Activated CD4-positive, alpha-beta T cell treated with anti-CD3 and anti-CD28 coated beads for 4 hours (primary cell): ENCODE measurements around the gene TSPOAP1.

Source experiments
- DNase-seq, 2 donors: peaks; one replicate each; pipeline ENCODE4 v3.0.0-alpha.2; 2020

TSPOAP1 gene

GRCh38 chr17:58328195-58329034, at the start of gene TSPOAP1:
Gene TSPOAP1, minus strand, starts transcription at chr17:58328795. Its CDS starts 875 bp downstream, at chr17:58327920.
- DNase-seq, result peak; percentile 78 to 87

GRCh38 chr17:58377661-58378060, 49.1 kb upstream of the TSPOAP1 start:
- no peak for DNase-seq

- no peak for DNase-seq
These were observed 48.6 kb upstream of the TSPOAP1 start for GRCh38 chr17:58377093-58377601.

- DNase-seq, result no peak
These were observed 47.9 kb upstream of the TSPOAP1 start for GRCh38 chr17:58376472-58377000.

GRCh38 chr17:58375811-58376210, 47.2 kb upstream of the TSPOAP1 start:
- DNase-seq, result no peak

- DNase-seq, result no peak
These were observed 46.7 kb upstream of the TSPOAP1 start for GRCh38 chr17:58375256-58375655.

- no peak for DNase-seq
These were observed 45.3 kb upstream of the TSPOAP1 start for GRCh38 chr17:58373923-58374322.

- DNase-seq, result no peak
These were observed 44.4 kb upstream of the TSPOAP1 start for GRCh38 chr17:58373003-58373402.

- DNase-seq, result no peak
These were observed 42.8 kb upstream of the TSPOAP1 start for GRCh38 chr17:58371300-58371950.

- no peak for DNase-seq
These were observed 42.1 kb upstream of the TSPOAP1 start for GRCh38 chr17:58370716-58371115.

- no peak for DNase-seq
These were observed 41.7 kb upstream of the TSPOAP1 start for GRCh38 chr17:58370309-58370708.

- no peak for DNase-seq
These were observed 40.8 kb upstream of the TSPOAP1 start for GRCh38 chr17:58369214-58370031.

- no peak for DNase-seq
These were observed 40.2 kb upstream of the TSPOAP1 start for GRCh38 chr17:58368860-58369213.

- no peak for DNase-seq
These were observed 38.9 kb upstream of the TSPOAP1 start for GRCh38 chr17:58367461-58367860.

GRCh38 chr17:58365980-58366595, 37.5 kb upstream of the TSPOAP1 start:
- no peak for DNase-seq

- no peak for DNase-seq
These were observed 36.8 kb upstream of the TSPOAP1 start for GRCh38 chr17:58365185-58365979.

- DNase-seq, result no peak
These were observed 35.8 kb upstream of the TSPOAP1 start for GRCh38 chr17:58364270-58364942.

GRCh38 chr17:58363457-58364185, 35.0 kb upstream of the TSPOAP1 start:
- no peak for DNase-seq

- DNase-seq, result no peak
These were observed 33.9 kb upstream of the TSPOAP1 start for GRCh38 chr17:58362368-58363014.
